NCI-H1436 (cell line): ENCODE data around the gene TNXB.
A peak's percentile ranks its signal among the peaks of the same experiment; 100 is the strongest.

Source experiments
- DNase-seq: peaks from one replicate; lab custom pipeline; 2025; lab: John Stamatoyannopoulos, UW

Gene TNXB, protein sequence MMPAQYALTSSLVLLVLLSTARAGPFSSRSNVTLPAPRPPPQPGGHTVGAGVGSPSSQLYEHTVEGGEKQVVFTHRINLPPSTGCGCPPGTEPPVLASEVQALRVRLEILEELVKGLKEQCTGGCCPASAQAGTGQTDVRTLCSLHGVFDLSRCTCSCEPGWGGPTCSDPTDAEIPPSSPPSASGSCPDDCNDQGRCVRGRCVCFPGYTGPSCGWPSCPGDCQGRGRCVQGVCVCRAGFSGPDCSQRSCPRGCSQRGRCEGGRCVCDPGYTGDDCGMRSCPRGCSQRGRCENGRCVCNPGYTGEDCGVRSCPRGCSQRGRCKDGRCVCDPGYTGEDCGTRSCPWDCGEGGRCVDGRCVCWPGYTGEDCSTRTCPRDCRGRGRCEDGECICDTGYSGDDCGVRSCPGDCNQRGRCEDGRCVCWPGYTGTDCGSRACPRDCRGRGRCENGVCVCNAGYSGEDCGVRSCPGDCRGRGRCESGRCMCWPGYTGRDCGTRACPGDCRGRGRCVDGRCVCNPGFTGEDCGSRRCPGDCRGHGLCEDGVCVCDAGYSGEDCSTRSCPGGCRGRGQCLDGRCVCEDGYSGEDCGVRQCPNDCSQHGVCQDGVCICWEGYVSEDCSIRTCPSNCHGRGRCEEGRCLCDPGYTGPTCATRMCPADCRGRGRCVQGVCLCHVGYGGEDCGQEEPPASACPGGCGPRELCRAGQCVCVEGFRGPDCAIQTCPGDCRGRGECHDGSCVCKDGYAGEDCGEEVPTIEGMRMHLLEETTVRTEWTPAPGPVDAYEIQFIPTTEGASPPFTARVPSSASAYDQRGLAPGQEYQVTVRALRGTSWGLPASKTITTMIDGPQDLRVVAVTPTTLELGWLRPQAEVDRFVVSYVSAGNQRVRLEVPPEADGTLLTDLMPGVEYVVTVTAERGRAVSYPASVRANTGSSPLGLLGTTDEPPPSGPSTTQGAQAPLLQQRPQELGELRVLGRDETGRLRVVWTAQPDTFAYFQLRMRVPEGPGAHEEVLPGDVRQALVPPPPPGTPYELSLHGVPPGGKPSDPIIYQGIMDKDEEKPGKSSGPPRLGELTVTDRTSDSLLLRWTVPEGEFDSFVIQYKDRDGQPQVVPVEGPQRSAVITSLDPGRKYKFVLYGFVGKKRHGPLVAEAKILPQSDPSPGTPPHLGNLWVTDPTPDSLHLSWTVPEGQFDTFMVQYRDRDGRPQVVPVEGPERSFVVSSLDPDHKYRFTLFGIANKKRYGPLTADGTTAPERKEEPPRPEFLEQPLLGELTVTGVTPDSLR (N-terminal part only)

DNA sequence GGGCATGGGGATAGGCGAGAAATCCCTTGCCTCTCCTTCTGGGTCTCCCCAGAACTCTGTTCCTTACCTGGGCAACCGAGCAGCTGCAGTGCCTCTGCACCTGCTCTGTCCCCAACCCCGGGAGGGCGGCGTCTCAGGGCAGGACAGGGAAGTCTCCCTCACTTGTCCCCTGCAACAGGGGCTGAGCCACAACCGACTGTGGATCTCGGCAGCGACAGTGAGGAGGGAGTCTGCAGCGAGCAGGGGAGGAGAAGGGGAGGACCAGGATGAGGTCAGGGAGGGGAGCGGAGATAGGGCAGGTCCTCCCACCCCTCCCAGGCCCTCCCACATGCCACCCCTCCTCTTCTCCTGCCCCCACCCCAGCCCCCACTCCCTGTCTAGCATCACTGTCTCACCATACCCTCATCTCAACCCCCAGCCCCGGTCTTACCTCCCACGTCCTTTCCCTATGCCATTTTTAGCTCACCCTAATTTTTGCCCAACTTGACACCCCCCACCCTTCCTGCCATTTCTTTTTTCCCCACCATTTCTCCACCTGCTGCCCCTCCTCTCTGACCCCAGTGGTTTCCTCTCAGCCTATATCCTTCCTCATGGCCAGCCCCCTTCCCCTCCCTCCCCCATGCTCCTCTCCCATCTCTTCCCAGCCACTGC, at the start of gene TNXB:
TNXB (minus strand) TSS at position 225 of the 651 bp plus-strand sequence. CDS start 11,140 bp downstream, outside the sequence.
- no peak for DNase-seq

DNA sequence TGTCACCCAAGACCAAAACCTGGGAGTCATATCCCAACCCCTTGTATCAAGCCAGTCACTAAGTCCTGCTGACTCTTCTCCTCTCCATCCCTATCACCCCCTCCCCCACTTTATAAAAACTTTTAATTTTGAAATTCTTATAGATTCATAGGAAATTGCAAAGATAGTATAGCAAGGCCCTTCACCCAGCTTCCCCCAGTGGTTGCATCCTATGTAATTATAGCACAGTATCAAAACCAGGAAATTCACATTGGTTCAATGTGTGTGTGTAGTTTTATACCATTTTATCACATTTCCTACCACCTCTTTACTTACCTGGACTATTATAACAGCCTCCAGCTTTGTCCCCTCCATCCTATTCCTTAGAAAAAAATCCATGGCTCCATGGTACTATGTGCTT, 48.9 kb upstream of the TNXB start:
- no peak for DNase-seq

DNA sequence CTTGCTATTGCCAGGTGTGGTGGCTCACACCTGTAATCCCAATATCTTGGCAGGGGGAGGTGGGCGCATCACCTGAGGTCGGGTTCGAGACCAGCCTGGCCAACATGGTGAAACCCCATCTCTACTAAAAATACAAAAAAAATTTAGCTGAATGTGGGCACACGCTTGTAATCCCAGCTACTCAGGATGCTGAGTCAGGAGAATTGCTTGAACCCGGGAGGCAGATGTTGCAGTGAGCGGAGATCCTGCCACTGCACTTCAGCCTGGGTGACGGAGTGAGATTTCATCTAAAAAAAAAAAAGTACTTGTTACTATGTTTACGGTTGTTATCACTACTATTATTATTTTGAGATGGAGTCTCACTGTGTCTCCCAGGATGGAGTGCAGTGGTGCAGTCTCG, 47.8 kb upstream of the TNXB start:
- DNase-seq = no peak

DNA sequence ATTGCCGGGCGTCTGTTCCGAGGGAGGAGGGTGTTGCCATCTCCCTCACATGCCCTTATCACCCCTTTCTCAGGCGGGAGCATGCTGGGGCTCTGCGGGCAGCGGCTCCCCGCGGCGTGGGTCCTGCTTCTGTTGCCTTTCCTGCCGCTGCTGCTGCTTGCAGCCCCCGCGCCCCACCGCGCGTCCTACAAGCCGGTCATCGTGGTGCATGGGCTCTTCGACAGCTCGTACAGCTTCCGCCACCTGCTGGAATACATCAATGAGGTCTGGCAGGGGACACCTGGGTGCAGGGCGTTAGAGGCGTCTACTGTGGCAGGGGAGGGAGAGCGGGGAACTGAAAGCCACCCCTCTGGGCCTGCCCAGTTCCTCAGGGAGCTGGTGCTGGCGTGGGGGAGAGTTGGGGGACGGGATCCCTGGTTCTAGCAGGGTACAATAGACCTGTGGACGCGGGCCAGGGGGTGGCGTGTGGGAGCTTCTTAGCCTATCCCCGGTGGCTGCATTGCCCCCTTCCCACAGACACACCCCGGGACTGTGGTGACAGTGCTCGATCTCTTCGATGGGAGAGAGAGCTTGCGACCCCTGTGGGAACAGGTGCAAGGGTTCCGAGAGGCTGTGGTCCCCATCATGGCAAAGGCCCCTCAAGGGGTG, 45.5 kb upstream of the TNXB start:
- DNase-seq = peak; percentile 61

DNA sequence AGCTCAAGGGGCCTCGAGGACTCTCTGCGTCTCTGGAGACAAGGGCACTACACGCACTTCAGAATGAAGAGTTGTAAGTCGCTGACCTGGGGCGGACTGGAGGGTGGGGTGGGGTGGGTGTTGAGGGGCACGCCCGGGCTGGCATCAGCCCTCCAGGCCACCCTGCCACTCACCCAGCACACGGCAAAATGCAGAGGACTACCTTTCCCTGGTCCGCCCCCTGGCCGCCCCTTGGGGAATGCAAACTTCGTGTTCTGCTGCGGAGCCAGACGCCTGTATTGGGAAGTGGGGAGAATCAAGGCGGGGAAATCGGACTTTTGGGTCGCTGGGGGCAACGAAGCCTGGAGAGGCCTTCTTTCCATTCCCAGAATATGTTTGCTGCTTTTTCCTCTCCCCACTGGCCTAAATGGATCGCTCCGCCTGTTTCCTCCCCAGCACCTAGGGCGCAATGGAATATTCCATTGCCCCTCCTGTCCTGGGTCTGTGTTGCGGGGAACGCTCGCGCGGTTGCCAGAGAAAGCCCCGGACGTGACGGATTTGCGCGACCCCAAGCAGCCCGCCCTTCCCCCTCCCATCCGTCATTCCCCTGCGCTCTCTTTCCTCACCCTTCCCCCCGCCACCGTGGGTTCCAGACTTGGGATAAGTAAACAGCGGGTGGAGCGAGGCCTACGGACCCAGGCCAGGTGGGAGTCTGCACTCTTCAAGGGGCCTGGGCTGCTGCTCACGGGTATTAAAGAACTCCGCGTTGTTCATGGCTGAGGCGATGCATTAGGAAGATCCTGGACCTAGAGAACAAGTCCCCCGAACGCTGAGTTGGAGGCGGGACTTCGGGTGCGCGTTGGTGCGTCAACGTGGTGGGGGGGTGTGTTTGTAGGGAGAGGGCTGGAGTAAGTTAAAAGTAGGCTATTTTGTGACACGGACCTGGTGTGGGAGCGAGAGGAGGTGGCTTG, 44.7 kb upstream of the TNXB start, which contains the start of gene PPT2:
PPT2 (plus strand) TSS at position 578 of the 950 bp plus-strand sequence. CDS start 454 bp downstream, outside the sequence.
- DNase-seq = peak; percentile 83

DNA sequence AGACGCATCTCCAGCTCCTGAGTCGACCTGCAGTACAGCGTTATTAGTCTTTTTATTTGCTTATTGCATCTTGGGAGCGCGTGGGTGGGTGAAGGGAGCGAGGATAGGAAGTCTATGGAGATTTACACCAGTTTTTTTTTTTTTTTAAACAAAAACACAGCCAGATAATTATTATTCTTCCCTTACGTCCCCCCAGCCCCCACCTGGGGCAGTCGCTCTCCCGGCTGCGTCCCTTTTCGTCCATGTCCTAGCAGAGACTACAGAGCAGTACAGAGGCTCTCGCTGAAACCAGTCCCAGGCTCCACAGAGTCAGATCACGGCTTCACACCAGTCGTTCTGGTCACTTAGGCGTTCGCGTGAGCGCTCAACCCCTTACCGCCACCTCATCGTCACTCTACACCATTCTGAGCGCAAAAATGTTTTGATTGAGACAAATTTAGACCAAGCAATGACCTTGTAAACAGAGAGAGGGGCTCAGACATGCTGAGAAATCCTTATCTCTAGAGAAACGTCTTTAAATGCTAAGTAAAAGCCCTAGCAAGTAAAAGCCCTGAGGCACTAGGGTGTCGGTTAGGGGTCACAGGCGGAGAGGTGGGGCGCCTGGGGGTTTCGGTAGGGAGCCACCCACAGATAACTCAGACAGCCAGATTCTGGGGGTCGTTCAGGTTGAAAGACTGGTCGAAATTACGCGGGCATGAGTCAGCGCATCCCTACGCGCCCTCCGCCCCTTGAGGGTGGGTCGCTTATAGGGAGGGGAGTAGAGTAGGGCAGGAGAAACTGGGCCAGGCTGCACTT, 43.8 kb upstream of the TNXB start:
- DNase-seq = no peak

DNA sequence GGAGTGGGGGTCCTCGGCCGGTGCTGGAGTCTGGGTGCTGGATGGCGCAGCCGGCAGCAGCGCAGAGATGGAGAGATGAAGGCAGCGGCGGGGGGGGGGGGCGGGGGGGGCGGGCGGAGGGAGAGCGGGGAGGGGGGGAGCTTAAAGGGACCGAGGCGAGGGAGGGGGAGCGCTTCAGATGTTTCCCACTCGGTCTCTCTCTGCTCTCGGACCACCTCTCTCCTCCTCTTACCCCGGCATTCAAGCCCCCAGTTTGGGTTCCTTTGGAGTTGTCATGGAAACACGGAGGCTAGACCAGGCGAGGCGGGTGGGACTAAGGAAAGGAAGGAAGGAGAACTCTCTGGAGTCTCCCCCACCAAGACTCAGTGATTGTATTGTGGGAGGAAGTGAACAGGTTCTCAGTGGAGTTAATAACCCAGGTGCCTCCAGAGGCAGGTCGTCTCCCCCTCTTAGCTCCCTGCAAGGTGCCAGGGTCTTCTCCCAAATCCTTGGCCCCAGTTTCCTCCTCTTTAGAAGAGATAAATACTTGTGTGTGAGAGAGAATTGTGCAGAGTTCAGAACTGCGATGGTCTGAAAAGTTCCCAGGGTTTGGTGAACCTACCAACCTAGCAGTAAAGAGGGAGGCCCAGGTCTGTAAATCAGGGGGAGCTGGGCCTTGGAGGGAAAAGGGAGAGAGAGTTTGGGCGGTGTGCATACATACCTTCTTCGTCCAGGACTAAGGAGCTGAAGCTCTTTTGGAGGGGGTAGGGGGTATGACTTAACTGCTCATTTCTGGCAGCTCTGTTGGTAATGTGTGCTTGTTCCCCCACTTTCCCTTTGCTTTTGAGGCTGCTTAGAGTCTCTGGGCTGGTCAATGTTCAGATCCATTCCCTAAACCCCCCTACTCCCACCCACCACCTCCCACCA, 43.0 kb upstream of the TNXB start, which contains the start of gene PRRT1:
PRRT1 (minus strand) TSS at position 77 of the 906 bp plus-strand sequence. CDS start 112 bp downstream, outside the sequence.
- no peak for DNase-seq

DNA sequence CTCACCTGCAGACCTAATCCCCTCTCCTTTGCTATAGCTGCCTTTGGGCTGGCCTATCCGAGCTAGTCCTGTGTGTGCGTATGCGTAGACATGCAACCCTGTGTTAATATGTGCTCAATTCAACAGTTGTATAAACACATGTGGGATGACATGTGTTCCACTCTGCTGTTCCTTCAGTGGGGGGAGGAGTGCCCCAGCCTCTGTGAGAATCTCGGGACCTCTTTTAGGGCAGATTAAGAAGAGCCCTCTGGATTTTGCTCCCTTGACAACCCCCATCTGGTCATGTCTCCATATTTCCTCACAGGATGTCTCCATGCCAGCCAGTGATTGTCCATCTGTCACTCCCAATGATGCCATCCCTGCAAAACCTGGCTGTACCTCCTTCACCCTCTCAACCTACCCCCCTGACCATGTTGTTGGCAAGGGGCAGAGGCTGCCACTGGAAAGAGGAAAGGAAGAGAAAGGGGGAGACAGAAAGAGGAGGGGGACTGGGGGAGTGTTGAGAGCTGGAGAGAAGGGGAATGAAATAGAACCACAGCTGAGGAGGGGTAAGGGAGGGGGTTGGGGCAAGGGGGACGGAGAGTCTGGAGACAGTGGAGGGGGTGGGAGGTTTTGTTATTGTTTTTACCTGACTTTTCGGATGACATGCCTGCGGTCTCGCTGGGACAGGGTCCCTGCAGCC, 42.2 kb upstream of the TNXB start:
- DNase-seq = no peak

DNA sequence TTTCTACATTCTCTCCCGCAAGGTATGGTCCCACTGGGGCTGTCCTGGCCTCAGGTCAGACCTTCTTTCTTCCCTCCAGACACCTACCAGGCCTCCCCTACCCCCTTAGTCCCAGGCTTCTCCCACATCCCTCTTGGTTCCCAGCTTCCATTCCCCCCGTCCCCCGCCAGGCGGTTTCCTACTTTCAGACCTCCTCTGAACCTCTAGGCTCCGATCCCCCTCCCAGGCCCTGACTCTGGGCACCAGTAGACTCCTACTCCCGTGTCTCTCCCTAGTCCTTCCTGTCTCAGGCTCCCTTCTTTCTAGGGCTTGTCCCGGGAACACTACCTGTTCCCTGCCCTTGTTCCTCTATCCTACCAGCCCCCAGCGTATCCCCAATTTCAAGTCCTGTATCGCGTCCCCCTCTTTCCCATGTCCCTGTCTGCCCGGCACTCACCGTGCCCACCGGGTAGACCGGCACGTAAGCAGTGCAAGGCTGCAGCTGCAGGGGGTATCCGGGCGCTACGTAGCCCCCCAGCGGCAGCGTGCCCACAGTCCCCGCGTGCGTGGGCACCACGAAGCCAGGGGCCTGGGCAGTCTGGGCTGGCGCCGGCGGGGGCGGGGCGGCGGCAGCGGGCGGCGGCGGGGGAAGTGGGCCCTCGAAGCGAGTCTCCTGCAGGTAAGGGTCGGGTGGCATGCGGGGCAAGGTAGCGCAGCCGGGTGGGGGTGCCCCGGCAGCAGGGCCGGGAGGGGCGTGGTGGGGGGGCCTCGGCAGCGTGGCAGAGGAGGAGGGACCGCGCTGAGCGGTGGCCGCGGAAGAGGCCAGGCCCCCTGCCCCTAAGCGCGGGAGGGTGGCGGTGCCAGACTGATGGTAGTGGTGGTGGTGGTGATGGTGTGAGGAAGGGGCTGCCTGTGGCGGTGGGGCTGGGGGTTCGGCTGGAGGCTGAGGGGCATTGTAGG, 41.1 kb upstream of the TNXB start:
- DNase-seq = no peak

DNA sequence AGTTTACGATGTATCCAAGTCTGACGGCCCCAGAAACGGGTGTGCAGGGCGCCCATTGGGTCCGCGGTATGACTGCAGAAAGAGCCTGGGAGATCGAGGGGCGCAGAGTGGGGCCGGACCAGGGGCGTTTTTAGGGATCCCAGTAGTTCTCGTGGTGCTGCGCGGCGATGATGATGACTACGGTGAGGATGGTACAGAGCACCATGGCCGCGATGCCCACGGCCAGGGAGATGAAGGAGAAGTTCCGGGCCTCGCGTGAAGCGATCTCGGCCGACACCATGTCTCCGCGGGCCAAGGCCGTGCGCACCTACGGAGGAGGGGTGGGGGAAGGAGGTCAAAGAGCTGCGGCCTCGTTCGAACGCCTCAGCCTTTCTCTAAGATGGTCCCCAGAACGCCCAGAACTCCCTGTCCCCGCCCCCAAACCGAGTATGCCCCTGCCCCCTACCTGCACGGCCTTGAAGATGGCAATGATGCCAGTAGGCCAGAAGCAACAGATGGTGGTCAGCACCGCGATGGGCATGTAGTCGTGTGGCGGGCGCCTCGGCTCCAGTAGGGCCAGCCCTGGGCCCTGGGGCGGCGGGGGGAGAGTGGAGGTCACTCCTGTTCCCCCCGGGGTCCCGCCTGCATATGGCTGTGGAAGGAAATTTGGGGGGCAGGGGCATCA, 40.1 kb upstream of the TNXB start:
- no peak for DNase-seq

DNA sequence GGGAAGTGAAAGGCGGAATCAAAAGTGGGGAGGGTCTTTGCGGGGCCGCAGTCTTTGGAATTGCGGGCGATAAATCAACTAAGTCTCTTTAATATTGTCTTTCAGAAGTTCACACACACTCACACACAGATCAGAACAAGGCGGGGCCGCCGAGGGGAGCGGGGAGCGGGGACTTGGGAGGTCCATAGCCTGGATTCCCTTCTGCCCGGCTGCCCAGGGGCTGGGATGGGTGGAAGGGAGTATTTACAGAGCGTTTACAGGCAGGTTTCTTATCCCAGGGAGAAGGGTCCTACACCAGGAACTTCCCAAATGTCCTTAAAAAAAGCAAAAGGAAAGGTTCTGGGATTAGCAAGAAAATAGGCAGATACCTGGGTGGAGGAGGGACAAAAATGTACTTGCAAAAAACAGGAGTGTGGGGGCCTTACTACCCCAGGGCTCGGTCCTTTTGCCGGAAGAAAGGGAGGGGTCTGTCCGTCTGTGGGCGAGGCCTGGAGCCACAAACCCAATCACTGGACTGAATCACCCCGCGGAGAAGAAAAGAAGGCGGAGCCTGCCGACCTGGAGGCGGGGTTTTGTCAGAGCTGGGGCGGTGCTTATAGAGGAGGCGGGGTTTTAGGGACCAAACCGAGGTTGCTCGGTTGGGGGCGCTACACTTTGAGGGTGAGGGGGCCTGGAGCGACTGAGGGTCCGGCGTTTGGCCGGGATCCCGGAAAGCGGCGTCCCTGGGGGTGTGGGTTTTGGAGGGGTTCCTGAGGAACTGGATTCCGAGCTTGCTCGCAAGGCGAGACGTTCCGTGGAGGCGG, 39.4 kb upstream of the TNXB start:
- no peak for DNase-seq

DNA sequence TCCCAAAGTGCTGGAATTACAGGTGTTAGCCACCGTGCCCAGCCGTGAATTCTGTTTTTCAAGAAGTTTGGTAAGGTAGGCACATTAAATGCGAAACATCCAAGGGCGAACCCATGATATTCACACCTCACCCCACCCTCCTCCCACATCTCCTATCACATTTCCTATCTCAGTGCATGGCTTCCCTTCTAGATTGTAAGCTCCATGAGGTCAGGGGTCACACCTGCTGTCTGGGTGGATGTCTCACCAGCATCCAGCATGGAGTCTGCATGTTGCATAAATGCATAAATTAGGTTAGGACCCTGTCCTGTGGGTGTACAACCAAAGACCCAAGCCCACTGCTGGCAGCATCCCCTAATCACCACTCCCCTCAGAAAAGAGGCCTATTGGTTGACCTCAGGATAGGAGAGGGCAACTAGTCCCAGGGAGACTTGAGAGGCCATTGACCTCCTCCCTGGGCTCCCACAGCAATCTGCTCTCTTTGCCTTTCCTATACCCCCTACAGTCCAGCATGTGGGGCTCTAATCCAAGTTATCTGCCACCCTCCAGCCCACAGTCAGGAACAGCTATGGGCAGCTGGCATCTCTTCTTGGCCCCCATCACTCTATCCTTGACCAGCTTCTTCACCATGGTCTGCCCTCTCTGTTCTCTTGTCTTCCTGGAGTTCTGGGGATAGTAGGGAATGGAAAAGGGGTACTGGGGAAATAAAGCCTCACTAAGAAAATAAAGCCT, 38.4 kb upstream of the TNXB start:
- DNase-seq = no peak

DNA sequence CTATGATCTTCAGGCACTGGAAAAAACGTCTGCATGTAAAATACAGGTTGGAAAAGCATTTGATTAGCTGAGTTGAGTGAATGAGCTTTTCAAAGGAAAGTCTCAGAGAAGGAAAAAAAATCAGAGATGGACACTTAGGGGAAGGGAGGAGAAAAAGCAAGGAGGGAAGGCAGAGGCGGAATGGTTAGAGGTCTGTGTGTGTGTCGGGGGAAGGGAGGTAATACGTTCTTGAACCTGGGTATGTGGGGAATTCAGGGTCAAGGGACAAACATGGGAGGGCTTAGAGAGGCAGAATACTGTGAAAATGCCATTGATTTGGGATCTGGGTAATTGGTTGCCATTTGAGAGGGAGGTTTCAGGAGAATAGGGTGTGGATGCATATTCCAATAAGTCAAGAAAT, 37.5 kb upstream of the TNXB start:
- no peak for DNase-seq

DNA sequence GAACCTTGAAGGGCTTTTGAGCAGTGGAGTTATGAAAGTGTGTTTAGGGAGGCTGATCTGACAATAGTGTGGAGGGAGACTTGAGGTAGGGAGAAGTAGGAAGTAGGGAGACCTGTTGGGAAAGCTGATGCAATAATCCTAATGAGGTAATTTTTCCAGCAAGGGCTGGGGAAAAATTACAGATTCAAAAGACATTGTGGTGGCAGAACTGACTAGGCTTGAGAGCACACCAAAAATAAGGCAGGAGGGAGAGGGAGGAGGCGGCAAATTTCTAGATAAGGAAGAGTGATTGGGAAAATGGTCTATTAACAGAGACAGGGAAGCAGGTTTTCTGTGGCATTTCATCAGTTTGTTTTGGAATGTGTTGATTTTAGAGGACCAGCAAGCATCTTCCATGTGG, 37.1 kb upstream of the TNXB start:
- DNase-seq = no peak
